K562 (cell line): ENCODE data around the gene PRRC2C. TPM values are rescaled to one million over a fixed set of nuclear protein-coding genes. Genes with fewer than 3 reads are reported as not detected.

ENCODE experiments used
- ARHGAP35 ChIP-seq: fragments of 450-650 bp; IDR thresholded peaks from 2 replicates; pipeline ENCODE4 v1.6.1; 2018; ENCODE audit not compliant: partially characterized antibody
- ASH1L ChIP-seq: fragments of 450-650 bp; IDR thresholded peaks from 2 replicates; pipeline ENCODE4 v1.6.1; 2018; ENCODE audit warnings: borderline replicate concordance, mild to moderate bottlenecking, low read depth; ENCODE audit not compliant: partially characterized antibody
- BACH1 ChIP-seq: fragments of 200-800 bp; sonication (Bioruptor generic); IDR thresholded peaks from 2 replicates; pipeline ENCODE4 v1.6.1; 2016; ENCODE audit warnings: missing genetic modification characterization, missing compliant biosample characterization
- HMG20B ChIP-seq: fragments of 250-450 bp; sonication (Bioruptor Pico); IDR thresholded peaks from 2 replicates; pipeline ENCODE4 v1.5.0; 2021; ENCODE audit warnings: mild to moderate bottlenecking
- NEUROD1 ChIP-seq: fragments of 150-350 bp; IDR thresholded peaks from 2 replicates; pipeline ENCODE4 v1.6.1; 2014; ENCODE audit warnings: borderline replicate concordance, low read length, low read depth; ENCODE audit not compliant: partially characterized antibody
- PHTF2 ChIP-seq: fragments of 250-450 bp; sonication (Bioruptor Pico); IDR thresholded peaks from 2 replicates; pipeline ENCODE4 v1.5.0; 2021; ENCODE audit warnings: mild to moderate bottlenecking
- POLR3G ChIP-seq: IDR thresholded peaks from 2 replicates; pipeline ENCODE4 v1.6.1; 2011; ENCODE audit not compliant: insufficient read length, insufficient replicate concordance; ENCODE audit errors: extremely low read depth
- RB1 ChIP-seq: fragments of 450-650 bp; IDR thresholded peaks from 2 replicates; pipeline ENCODE4 v1.6.1; 2017; ENCODE audit warnings: low read depth, mild to moderate bottlenecking
- SAP30 ChIP-seq: fragments of 200-600 bp; sonication (generic); IDR thresholded peaks from 2 replicates; pipeline ENCODE4 v1.6.1; 2012; ENCODE audit warnings: borderline replicate concordance, low read depth, mild to moderate bottlenecking, moderate library complexity, low read length, control low read depth, inconsistent platforms; ENCODE audit not compliant: insufficient read depth, poor library complexity, severe bottlenecking
- TAF9B ChIP-seq: fragments of 450-650 bp; IDR thresholded peaks from 2 replicates; pipeline ENCODE4 v1.6.1; 2018; ENCODE audit warnings: mild to moderate bottlenecking; ENCODE audit not compliant: partially characterized antibody
- WHSC1 ChIP-seq: IDR thresholded peaks from one replicate; pipeline ENCODE4 v1.6.1; 2012; ENCODE audit warnings: low read length, control low read depth, inconsistent platforms
- ZFX ChIP-seq: sonication (generic); formaldehyde crosslinking; IDR thresholded peaks from 2 replicates; pipeline ENCODE4 v1.8.0; 2022; ENCODE audit warnings: mild to moderate bottlenecking, missing genetic modification reagents, moderate library complexity
- polyA plus RNA-seq, 8 experiments: library from polyadenylated mRNA; depleted of rRNA in 4 of 8; stranded (reverse) in 5 of 8; unstranded in 3 of 8; fragments of >200 nt; fragmentation: Nextera tagmentation in 2 of 8; fragmentation: Illumina TruSeq in 1 of 8; extraction: Ambion mirVana in 2 of 8; extraction: Trizol in 1 of 8; gene quantifications; 2 replicates each; pipeline versions ENCODE4 v1.2.1 to v1.2.3, GENCODE V29; 2011 to 2014; ENCODE audit warnings: inconsistent platforms in 1 of 8, missing spikeins in 1 of 8
- total RNA-seq, 7 experiments: library from RNA; depleted of rRNA in 6 of 7; stranded (reverse); fragments of >200 nt in 6 of 7; fragmentation: Illumina TruSeq in 2 of 7; extraction: Trizol in 2 of 7; gene quantifications; 2 replicates each; pipeline versions ENCODE4 v1.2.1 to v1.2.3, GENCODE V29; 2011 to 2021; ENCODE audit warnings: low replicate concordance in 1 of 7
- TF ChIP-seq, protein P1 (sequence below): fragments of 450-650 bp; formaldehyde crosslinking; IDR thresholded peaks from 2 replicates; pipeline ENCODE4 v1.4.0; 2022; ENCODE audit warnings: mild to moderate bottlenecking, moderate library complexity
- TF ChIP-seq, protein P2 (sequence below): fragments of 450-650 bp; IDR thresholded peaks from 2 replicates; pipeline ENCODE4 v1.6.1; 2018; ENCODE audit warnings: mild to moderate bottlenecking, low read depth; ENCODE audit not compliant: partially characterized antibody
- TF ChIP-seq, protein P3 (sequence below): sonication (generic); formaldehyde crosslinking; IDR thresholded peaks from 2 replicates; pipeline ENCODE4 v1.8.0; 2022; ENCODE audit warnings: mild to moderate bottlenecking, missing genetic modification reagents
- TF ChIP-seq, protein P4 (sequence below): sonication (generic); formaldehyde crosslinking; IDR thresholded peaks from 2 replicates; pipeline ENCODE4 v1.8.0; 2022; ENCODE audit warnings: mild to moderate bottlenecking, missing genetic modification reagents
- TF ChIP-seq, protein P5 (sequence below): sonication (generic); formaldehyde crosslinking; IDR thresholded peaks from 2 replicates; pipeline ENCODE4 v1.8.0; 2022; ENCODE audit warnings: mild to moderate bottlenecking, missing genetic modification reagents

PRRC2C gene
- total and polyA plus RNA-seq, 9 of the 15 experiments (the other 6 are each of a cell fraction or from before 2014, with no cell fraction given) = 61.9 to 237 (median 105) TPM

DNA sequence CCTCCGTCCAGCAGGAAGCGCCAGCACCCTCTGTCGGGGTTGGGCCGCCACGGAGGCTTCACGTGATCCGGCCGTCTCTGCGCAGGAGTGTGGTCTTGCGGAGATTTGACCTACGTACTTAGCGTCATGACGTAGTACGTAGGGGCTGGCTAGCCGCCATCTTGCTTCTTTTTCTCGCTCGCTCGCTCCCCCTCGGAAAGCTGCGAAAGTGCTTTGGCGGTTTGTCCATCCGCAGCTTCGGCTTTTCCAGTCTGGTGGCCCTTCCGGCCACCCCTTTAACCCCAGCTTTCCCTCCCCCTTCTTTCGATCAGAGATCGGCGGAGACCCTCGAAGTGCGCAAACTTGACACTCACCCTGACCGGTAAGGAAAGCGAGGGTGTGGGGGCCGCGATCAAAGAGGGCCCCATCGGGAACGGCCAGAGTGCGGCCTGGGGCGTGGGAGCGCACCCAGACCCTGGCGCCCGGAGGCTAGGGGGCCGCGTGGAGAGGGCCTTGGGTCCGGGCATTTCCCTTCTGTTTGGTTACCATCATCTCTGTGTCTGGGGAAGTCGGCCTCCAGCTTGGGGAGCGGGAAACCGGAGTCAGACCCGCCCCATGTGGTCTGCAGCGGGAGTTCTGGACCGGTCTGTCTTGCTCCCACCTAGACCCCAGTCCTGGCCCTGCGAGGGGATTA lies at the start of gene PRRC2C (continued):
- TF ChIP-seq, protein P1, sequence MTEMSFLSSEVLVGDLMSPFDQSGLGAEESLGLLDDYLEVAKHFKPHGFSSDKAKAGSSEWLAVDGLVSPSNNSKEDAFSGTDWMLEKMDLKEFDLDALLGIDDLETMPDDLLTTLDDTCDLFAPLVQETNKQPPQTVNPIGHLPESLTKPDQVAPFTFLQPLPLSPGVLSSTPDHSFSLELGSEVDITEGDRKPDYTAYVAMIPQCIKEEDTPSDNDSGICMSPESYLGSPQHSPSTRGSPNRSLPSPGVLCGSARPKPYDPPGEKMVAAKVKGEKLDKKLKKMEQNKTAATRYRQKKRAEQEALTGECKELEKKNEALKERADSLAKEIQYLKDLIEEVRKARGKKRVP = no peak; the same call in 1 of the 2 replicates
- TF ChIP-seq ARHGAP35 (no peak), ASH1L (no peak), TAF9B (peak; percentile 69), BACH1 (tag) (no peak), RB1 (peak; percentile 60; the same call in 1 of the 2 replicates), POLR3G (no peak), ZFX (CRISPR knock-in tag) (peak; percentile 97), NEUROD1 (peak; percentile 57), SAP30 (peak; percentile 79), WHSC1 (no peak), PHTF2 (CRISPR knock-in tag) (0 out of 2 replicates have a peak, but pooled peaks have one; percentile 58), HMG20B (CRISPR knock-in tag) (no peak)
- TF ChIP-seq, protein P2, sequence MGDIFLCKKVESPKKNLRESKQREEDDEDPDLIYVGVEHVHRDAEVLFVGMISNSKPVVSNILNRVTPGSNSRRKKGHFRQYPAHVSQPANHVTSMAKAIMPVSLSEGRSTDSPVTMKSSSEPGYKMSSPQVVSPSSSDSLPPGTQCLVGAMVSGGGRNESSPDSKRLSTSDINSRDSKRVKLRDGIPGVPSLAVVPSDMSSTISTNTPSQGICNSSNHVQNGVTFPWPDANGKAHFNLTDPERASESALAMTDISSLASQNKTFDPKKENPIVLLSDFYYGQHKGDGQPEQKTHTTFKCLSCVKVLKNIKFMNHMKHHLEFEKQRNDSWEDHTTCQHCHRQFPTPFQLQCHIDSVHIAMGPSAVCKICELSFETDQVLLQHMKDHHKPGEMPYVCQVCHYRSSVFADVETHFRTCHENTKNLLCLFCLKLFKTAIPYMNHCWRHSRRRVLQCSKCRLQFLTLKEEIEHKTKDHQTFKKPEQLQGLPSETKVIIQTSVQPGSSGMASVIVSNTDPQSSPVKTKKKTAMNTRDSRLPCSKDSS = no peak
- TF ChIP-seq, protein P3, sequence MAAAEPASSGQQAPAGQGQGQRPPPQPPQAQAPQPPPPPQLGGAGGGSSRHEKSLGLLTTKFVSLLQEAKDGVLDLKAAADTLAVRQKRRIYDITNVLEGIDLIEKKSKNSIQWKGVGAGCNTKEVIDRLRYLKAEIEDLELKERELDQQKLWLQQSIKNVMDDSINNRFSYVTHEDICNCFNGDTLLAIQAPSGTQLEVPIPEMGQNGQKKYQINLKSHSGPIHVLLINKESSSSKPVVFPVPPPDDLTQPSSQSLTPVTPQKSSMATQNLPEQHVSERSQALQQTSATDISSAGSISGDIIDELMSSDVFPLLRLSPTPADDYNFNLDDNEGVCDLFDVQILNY (CRISPR knock-in tag) = peak; percentile 94; the same call in 1 of the 2 replicates
- TF ChIP-seq, protein P4, sequence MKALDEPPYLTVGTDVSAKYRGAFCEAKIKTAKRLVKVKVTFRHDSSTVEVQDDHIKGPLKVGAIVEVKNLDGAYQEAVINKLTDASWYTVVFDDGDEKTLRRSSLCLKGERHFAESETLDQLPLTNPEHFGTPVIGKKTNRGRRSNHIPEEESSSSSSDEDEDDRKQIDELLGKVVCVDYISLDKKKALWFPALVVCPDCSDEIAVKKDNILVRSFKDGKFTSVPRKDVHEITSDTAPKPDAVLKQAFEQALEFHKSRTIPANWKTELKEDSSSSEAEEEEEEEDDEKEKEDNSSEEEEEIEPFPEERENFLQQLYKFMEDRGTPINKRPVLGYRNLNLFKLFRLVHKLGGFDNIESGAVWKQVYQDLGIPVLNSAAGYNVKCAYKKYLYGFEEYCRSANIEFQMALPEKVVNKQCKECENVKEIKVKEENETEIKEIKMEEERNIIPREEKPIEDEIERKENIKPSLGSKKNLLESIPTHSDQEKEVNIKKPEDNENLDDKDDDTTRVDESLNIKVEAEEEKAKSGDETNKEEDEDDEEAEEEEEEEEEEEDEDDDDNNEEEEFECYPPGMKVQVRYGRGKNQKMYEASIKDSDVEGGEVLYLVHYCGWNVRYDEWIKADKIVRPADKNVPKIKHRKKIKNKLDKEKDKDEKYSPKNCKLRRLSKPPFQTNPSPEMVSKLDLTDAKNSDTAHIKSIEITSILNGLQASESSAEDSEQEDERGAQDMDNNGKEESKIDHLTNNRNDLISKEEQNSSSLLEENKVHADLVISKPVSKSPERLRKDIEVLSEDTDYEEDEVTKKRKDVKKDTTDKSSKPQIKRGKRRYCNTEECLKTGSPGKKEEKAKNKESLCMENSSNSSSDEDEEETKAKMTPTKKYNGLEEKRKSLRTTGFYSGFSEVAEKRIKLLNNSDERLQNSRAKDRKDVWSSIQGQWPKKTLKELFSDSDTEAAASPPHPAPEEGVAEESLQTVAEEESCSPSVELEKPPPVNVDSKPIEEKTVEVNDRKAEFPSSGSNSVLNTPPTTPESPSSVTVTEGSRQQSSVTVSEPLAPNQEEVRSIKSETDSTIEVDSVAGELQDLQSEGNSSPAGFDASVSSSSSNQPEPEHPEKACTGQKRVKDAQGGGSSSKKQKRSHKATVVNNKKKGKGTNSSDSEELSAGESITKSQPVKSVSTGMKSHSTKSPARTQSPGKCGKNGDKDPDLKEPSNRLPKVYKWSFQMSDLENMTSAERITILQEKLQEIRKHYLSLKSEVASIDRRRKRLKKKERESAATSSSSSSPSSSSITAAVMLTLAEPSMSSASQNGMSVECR (CRISPR knock-in tag) = peak; percentile 69; the same call in 1 of the 2 replicates
- TF ChIP-seq, protein P5, sequence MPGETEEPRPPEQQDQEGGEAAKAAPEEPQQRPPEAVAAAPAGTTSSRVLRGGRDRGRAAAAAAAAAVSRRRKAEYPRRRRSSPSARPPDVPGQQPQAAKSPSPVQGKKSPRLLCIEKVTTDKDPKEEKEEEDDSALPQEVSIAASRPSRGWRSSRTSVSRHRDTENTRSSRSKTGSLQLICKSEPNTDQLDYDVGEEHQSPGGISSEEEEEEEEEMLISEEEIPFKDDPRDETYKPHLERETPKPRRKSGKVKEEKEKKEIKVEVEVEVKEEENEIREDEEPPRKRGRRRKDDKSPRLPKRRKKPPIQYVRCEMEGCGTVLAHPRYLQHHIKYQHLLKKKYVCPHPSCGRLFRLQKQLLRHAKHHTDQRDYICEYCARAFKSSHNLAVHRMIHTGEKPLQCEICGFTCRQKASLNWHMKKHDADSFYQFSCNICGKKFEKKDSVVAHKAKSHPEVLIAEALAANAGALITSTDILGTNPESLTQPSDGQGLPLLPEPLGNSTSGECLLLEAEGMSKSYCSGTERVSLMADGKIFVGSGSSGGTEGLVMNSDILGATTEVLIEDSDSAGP (CRISPR knock-in tag) = 0 out of 2 replicates have a peak, but pooled peaks have one; percentile 25
